Activated T-cell treated with anti-CD3 and anti-CD28 coated beads, Interleukin-2, amount 50 U/mL, for 1 hour (primary cell): Measurements from ENCODE around the gene OR12D1.
"Not testable (repeated sequence)": the region's sequence is repeated elsewhere in the genome, so short reads cannot be mapped to it uniquely, and the experiment has no call there.

Experiments
- DNase-seq: peaks from one replicate; pipeline ENCODE4 v3.0.0-alpha.2; 2020

Gene OR12D1

DNA sequence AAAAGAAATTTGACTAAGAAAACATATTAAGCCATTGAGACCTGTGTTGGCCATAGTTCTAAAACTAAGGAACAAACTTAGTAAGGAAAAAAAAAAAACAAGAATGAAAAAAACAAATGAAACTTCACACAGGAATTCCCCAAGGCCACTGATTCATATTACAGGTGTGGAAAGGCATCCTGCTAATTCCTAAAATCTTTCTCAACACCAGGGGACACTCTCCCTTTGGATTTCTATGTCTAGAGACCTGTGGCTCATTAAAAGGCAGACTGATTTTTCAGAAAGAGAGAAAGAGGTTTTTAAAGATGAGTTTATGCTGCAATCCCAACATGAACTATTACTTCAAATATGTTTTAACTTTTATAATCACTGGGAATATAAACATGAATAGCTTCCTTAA lies at the start of gene OR12D1:
Gene OR12D1 (plus strand): TSS at position 341 of the 400 bp plus-strand sequence.
- DNase-seq, result no peak

DNA sequence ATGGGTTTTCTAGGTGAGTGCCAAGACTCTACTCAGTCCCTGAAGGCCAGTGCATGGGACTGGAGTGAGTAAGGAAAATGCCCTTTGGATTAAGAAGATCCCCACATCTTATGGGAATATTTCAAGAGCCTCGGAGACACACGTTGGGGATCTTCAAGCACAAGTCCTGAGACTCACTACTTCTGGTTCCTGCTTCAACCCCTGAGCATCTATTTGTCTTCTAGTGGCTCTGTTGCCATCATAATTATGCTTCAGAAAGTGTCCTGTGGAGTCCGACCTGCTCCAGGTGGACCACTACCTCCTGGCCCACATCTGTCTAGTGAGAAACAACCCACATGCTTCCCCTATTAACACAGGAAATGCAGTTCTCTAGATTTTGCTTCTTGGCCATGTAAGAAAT lies 46.0 kb upstream of the OR12D1 start, which contains the start of gene OR5V1:
Gene OR5V1 (minus strand): TSS at position 101 of the 400 bp plus-strand sequence. CDS start 12,670 bp downstream, outside the sequence.
- no peak for DNase-seq

DNA sequence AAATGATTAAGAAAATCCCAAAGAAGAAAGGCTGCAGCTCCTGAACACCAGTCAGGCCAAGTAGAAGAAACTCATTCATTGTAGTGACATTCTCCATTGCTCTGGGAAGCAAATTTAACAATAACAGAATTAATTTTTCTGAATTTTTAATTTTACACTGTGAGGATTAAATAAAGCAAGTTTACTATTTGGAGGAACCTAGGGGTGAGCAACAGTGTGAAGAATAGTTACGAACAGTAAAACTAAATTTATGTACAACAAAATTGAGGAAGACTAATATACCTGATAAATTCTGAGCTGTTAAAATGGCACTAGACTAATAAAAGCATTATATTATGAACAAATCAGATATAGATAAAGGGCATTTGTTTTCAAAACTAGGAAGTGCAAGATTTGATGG lies 39.5 kb upstream of the OR12D1 start, which contains the start of gene OR12D3:
Gene OR12D3 (minus strand): TSS at position 101 of the 400 bp plus-strand sequence. CDS start 4 bp downstream, at position 97.
- no peak for DNase-seq

DNA sequence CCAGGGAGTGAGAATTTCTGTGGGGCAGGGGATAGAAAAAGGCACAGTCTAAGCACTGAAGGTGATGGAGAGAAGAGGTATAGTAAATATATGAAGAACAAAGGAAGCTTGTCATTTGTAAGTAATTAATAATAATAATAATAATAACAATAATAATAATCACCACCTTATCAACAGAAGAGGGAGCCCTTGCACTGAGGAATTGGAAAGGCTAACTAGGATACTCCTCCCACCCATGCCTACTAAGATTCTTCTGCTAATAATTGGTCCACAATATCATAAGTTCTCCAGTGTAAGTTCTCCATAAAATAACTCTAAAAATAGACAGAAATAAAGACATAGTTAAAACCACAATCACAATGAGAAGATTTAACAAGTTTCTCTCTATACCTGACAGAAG lies 38.7 kb upstream of the OR12D1 start:
- DNase-seq, result no peak

DNA sequence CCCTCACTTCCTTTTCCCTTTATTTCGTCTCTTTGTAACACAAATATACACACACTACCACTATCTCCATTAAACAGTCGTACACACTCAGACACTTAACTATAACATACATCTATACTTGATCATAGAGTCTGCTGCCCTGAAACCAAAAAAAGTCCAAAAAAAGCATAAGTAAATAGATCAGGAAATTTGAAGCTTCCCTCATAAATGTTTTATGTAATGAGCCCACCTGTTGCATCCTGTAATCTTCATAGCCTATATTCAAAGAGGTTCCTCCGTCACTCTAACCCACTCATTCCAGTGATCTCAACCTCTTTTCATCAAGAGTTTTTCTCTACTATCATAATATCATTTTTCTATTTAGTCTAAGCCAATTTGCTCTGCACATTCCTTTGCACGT lies 26.2 kb upstream of the OR12D1 start:
- no peak for DNase-seq

DNA sequence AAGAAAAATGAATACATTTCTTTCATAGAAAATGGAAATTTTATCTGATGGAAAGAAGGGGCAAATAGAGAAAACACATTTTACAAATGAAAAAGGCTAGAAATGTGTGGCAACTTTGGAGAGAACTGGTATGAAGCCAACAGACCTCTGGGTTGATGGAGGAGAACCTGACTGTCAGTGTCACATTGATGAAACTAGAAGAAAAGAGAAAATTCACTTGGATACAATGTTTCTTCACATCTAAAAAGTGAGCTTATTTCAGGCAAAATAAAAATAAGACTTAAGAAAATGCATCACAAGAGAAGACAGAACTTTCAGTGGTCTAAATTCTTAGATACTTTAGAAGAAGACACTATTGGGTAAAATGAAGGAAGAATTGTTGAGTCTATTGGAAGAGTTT lies 19.4 kb upstream of the OR12D1 start, which contains the start of gene OR12D2:
Gene OR12D2 (plus strand): TSS at position 301 of the 400 bp plus-strand sequence. CDS start 1,069 bp downstream, outside the sequence.
- DNase-seq, result no peak

DNA sequence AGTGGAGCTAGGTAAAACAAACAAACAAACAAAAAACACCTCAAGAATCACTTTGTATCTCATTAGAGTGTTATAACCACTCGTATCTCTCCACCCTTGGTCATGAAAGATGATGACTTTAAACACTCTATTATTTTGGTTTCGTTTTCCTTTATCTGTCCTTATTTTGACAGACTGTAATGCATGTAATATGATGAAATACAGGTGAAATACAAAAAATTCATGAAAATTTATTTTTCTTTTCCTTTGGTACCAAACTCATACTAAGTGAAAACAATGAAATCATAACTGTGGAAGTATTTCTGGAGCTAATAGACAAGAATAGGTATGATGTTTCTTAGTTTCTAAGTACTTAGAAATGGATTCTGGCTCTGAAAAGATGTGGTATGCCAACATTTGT lies 15.2 kb upstream of the OR12D1 start:
- DNase-seq, result no peak

DNA sequence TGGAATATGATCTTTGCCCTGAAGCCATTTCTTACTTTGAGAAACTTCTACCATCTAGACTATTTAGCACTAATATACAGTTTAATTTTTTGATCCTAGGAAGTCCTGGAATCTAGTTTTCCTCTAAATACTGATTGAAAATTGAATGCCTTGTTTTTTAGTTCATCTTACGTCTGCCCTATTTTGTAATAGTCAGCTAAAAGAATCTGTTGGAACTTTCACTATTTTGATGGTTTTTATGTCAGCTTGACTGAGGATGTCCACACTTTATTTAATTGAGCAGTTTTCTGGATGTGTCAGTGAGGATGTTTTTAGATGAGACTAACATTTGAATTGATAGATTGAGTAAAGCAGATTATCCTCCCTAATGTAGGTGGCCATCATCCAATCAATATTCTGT lies 10.9 kb upstream of the OR12D1 start:
- DNase-seq, result no peak

DNA sequence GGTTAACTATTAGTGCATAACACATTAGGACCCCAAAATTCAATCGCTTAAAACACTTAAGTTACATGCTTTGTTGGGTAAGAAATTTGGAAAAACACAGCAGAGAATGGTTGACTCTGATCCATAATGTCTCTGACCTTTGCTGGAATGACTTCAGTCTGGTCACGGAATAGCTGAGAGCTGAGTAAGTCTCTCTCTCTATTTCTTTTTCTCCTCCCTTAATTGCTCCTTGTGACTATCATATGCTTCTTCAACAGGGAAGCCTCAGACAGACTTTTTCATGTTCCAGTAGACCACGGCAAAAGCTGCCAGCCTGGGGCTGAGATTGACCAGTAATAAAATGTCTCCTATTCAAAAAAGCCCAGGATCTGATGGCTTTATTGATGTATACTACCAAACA lies 4.8 kb downstream of the OR12D1 start:
- DNase-seq, result no peak

DNA sequence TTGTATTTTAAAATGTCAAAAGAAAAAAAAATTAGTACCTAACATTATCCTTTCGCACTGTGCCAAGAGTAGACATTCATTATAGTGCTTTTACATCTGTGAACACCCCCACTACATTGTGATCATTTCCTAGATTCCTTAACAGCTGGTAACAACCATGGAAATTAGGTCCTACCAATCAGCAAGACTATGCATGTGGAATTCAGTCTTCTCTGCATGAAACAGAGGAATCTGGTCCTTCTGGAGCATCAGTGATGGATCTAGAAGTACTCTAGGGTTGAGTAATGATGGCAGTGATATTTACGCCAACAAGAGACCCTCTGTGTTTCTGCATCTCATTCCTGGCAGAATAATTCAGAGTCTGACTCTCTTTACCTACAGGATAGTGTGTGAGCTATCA lies 9.4 kb downstream of the OR12D1 start:
- no peak for DNase-seq

DNA sequence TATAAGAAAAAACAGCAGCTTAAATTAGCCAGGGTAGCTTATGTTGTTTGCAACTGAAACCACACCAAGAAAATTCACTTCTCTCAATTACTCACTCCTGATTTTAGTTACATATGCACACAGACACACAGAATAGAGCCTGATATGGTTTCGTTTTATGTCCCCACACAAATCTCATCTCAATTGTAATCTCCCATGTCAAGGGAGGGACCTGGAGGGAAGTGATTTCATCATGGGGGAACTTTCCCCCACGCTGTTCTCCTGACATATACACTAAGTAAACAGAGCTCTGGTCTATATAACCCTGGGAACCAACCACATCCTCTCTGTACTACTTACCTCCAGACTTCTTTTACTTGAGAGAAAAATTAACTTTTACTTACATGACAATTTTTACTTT lies 9.8 kb downstream of the OR12D1 start:
- no peak for DNase-seq

DNA sequence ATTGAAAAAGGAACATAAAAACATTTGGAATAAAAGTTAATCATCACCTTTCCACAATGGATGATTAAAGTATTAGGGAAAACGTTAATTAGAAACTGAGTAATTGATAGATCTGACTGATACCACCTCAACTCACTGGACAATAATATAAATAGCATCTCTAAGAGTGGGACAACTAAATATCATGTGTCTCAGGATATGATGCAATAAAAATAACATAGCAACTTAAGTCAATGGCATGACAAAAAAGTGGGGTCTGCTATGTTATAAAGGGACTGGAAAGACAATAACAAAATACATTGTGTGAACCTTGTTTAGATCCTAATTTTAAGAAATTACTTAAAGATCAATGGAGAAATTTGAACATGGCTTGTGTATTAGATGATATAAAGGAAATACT lies 10.3 kb downstream of the OR12D1 start:
- no peak for DNase-seq

DNA sequence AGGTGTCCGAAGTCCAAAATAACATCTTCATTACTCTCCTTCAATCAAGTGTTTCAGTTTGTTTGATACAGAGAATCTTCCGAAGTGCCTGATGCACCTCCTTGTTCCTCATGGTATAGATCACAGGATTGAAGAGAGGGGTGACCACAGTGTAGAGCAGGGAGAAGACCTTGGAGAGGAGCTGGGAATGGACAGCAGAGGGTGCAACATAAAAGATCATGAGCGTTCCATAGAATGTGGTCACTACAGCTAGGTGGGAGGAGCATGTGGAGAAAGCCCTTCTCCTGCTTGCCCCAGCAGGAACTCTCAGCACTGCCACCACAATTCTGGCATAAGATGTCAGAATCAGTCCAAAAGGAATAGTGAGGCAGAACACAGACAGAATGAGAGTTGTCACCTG lies 11.9 kb downstream of the OR12D1 start:
- no peak for DNase-seq

DNA sequence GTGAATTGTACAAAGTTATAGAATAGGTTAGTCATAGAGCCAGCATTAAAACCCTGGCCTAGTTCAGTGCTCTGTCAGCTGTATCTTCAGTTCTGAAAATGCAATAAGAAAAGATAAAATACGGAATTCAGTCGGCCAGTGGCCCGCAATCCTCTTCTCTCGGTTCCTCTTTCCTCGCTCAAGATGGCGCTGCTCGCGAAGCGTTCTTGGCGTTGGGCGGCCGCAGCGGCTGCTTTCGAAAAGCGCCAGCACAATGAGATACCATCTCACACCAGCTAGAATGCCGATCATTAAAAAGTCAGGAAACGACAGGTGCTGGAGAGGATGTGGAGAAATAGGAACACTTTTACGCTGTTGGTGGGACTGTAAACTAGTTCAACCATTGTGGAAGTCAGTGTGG lies 22.0 kb downstream of the OR12D1 start:
- not testable (repeated sequence) for DNase-seq

DNA sequence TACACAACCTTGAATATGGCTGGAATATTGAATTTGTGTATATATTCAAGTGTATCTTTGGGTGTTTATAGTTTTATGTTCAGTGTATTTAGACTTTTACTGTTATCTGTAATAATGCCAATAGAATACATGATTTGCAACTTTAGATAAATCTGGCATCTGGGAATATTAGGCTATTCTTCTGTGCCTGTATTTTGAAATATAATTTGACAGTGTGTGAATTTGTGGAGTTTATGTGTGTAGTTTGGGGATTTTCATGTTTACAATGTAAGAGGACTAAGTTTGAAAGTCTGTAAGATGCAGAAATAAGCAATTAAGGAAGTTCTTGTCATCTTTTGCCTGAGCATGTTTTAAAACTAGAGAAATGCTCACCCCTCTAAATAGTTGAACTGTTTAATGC lies 24.3 kb downstream of the OR12D1 start, which contains the start of gene OR10C1:
Gene OR10C1 (plus strand): TSS at position 301 of the 400 bp plus-strand sequence. CDS start 710 bp downstream, outside the sequence.
- no peak for DNase-seq

DNA sequence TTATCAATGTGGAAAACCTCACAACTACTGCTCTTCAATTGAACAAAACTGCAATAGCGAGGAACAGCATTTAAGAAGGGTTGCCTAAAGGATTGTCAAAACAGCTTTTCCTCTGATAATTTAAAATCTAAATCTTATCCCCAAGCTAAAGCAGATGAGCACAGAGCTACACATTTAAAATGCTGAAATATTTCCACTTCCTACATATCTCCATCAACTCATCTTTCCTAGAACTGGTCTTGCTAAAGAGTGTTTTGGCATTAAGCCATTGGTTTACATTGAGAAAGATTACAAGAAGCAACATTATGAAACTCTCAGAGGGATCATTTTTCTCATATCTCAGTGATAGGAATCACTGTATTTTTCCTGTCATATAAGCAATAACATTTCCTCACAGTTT lies 28.0 kb downstream of the OR12D1 start:
- DNase-seq, result no peak

DNA sequence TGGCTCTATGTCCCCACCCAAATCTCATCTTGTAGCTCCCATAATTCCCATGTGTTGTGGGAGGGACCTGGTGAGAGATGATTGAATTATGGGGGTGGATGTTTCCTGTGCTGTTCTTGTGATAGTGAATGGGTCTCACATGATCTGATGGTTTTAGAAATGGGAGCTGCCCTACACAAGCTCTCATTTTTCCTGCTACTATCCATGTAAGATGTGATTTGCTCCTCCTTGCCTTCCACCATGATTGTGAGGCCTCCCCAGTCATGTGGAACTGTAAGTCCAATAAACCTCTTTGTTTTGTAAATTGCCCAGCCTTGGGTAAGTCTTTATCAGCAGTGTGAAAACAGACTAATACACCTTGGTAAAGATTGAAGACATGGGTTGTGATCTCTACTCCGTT lies 29.3 kb downstream of the OR12D1 start:
- not testable (repeated sequence) for DNase-seq

DNA sequence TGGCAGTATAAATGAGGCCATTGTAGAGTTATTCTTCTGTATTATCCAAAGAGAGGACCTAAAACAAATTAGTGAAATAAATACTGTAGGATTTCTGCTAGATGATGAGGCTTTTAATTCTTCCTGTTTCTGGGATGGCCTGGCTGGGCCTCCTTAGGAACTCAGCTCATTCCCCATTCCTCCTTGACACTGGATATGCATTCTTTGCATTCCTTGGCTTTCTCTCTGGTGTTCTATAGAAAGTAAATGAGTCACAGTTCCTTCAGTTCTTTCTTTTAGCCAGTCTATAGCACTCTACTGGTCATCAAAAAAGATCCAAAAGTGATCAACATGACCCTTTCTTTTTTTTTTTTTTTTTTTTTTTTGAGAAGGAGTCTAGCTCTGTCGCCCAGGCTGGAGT lies 32.9 kb downstream of the OR12D1 start:
- DNase-seq, result no peak

DNA sequence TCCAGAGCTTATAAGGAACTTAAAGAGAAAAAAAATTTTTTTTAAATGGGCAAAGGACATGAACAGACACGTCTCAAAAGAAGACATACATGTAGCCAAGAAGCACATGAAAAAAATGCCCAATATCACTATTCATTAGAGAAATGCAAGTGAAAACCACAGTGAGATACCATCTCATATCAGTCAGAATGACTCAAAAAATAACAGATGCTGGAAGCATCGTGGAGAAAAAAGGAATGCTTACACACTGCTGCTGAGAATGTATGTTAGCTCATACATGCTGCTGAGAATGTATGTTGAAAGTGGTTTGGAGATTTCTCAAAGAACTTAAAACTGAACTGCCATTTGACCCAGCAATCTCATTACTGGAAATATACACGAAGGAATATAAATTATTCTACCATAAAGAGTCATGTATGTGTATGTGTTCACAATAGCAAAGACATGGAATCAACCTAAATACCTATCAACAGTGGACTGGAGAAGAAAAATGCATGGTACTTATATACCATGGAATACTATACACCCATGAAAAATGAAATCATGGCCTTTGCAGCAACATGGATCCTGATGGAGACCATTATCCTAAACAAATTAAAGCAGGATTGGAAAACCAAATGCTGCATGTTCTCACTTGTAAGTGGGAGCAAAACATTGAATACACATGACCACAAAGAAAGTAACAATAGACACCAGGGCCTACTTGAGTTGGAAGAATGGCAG lies 36.9 kb downstream of the OR12D1 start:
- no peak for DNase-seq

DNA sequence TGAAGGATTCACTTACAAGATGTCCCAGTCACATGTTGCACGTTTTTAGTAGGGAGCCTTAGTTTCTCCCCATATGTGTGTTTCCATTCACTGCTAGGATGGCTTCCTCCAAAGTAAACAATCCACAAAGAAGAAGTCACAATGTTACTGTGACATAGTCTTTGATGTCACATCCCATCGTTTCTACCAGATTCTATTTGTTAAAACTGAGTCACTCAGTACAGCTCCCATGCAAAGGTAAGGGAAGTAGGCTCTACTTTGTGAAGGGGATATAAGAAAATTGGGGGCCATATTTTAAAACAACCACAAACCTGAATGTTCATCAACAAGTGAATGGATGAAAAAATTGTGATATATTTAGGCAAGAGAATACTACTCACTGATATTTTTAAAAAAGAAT lies 42.2 kb downstream of the OR12D1 start, which contains the start of the genes OR11A1 and OR2H1:
Gene OR11A1 (minus strand): TSS at position 101 of the 400 bp plus-strand sequence. CDS start 29,430 bp downstream, outside the sequence.
Gene OR2H1 (plus strand): TSS at position 185 of the 400 bp plus-strand sequence. CDS start 4,615 bp downstream, outside the sequence.
- no peak for DNase-seq

DNA sequence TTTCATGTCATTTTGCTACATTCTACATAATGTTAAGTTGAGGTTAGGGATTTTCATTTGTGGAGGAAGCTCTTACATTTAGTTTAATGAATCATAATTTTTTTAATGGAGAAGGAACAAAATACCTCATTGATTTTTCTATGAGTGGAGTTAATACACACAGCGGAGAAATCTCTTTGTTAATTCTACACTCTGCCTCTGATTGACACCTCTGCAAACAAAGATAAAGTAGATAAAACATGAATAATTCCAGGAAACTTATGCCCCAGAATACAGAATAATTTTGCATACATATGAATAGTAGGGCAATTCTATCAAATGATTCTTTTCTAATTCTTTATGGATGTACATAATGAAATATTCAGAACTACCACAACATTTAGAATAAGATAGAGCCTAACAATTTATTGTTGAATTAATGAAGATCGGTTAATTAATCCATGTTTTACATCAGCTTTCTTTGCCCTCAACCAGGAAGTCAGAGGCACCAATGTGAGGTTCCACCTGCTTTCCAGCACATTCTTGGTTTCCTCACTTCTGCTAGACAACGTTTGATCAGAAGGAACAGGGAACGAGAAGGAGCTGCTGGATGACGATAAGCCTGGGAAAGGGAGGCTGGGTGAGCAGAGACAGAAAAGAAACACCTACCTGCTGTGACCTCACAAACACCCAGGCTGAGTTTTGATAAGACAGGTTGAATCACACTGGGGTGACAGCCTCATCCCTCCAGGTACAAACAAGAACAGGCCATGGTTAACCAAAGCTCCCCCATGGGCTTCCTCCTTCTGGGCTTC lies 46.5 kb downstream of the OR12D1 start:
- DNase-seq, result no peak

DNA sequence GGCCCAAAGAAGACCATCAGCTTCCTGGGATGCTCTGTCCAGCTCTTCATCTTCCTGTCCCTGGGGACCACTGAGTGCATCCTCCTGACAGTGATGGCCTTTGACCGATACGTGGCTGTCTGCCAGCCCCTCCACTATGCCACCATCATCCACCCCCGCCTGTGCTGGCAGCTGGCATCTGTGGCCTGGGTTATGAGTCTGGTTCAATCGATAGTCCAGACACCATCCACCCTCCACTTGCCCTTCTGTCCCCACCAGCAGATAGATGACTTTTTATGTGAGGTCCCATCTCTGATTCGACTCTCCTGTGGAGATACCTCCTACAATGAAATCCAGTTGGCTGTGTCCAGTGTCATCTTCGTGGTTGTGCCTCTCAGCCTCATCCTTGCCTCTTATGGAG lies 47.3 kb downstream of the OR12D1 start:
- no peak for DNase-seq

DNA sequence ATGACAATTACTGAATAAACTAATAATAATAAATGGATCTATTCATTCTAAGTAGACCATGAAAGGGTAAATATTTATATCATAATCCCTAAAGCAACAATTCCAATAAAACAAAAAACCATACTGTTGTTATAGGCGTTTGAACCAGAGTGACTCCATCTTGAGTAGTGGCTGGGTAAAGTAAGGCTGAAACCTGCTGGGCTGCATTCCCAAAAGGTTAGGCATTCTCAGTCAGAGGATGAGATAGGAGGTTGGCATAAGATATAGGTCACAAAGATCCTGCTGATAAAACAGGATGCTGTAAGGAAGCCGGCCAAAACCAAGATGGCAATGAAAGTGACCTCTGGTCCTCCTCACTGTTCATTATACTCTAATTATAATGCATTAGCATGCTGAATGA lies 50.6 kb downstream of the OR12D1 start:
- no peak for DNase-seq

DNA sequence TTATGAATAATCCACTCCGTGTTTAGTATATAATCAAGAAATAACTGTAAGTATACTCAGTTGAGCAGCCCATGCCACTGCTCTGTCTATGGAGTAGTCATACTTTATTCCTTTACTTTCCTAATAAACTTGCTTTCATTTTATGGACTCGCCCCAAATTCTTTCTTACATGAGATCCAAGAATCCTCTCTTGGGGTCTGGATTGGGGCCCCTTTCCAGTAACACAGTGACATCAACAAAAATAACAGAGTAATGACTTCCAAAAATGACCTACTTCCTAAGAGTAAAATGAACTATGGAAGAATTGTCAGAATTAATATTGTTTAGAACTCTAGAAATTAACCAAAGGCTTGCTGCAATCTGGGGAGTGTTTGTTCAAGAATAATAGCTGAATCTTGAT lies 51.1 kb downstream of the OR12D1 start:
- no peak for DNase-seq
